ENCODE data around the gene GPSM1. TPM values are rescaled to one million over a fixed set of nuclear protein-coding genes. Genes with fewer than 3 reads are reported as not detected.

GPSM1 gene
- total RNA-seq, 2 experiments from 2014 or later: 9.1 to 11.0 TPM

- H3K9me3 Mint-ChIP-seq: no peaks in the 10 kb centered on the region
- H3K27ac Mint-ChIP-seq: no peak overlapping the region
- peaks cover 2% of the 10 kb centered on the region for H3K4me1 Mint-ChIP-seq
- H3K27me3 Mint-ChIP-seq: no peaks in the 10 kb centered on the region
- DNase-seq: no peak
- H3K36me3 Mint-ChIP-seq: no peaks in the 10 kb centered on the region
- H3K4me3 Mint-ChIP-seq: no peak overlapping the region
Observed at GRCh38 chr9:136366826-136367225, 39.5 kb downstream of the GPSM1 start.

- Mint-ChIP-seq H3K27ac (no peak overlapping the region), H3K36me3 (no peaks in the 10 kb centered on the region), H3K4me3 (no peak overlapping the region), H3K4me1 (peaks cover 2% of the 10 kb centered on the region), H3K9me3 (no peaks in the 10 kb centered on the region), H3K27me3 (no peaks in the 10 kb centered on the region)
- no peak for DNase-seq
Observed at GRCh38 chr9:136367296-136368145, 40.2 kb downstream of the GPSM1 start.

DNA sequence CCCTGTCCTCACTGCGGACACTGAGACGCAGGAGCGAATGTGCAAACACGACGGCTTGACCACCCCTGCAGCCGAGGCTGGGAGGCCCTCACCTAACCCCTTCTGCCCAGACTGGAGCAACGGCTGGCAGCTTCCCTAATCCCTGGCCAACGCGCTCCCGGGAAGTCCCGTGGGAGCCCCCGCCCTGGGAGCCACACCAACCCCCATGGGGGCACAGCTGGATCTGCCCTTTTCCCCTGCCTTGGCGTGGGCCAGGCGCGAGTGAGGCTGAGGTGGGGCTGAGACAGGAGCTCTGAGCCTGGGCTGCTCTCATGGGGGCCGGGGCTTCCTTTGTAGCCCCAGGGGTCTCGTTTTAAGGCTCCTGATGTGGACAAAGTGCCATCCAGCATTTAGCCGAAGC is 40.9 kb downstream of the GPSM1 start:
- Mint-ChIP-seq H3K36me3 (no peaks in the 10 kb centered on the region), H3K27me3 (no peaks in the 10 kb centered on the region), H3K4me1 (peaks cover 2% of the 10 kb centered on the region), H3K27ac (no peak overlapping the region), H3K9me3 (no peaks in the 10 kb centered on the region), H3K4me3 (no peak overlapping the region)
- DNase-seq: no peak

DNA sequence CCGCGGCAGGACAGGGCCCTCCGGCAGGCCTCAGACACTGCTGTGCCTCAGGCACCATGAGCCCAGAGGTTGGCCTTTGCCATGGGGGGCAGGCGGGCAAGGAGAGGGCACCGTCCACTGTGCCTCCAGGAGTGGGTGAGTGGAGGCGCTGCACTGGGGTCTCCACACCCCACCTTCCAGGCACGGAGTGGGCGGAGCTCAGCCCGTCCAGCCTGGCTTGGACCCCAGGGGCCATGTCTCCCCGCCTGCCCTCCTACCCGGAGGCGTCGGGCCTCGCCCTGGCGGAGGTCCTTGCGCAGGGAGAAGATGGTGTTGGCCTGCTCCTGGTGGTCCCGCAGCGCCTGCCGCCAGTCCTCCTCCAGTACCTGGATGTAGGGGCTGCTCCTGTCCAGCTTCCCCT is 42.7 kb downstream of the GPSM1 start:
- peaks cover 3% of the 10 kb centered on the region for H3K36me3 Mint-ChIP-seq
- H3K9me3 Mint-ChIP-seq: no peaks in the 10 kb centered on the region
- H3K4me3 Mint-ChIP-seq: no peak overlapping the region
- H3K4me1 Mint-ChIP-seq: peaks cover 2% of the 10 kb centered on the region
- no peaks in the 10 kb centered on the region for H3K27me3 Mint-ChIP-seq
- DNase-seq: no peak
- H3K27ac Mint-ChIP-seq: no peak overlapping the region

GRCh38 chr9:136370687-136371532 is 43.6 kb downstream of the GPSM1 start:
- no peak overlapping the region for H3K27ac Mint-ChIP-seq
- H3K36me3 Mint-ChIP-seq: peaks cover 3% of the 10 kb centered on the region
- DNase-seq: no peak
- H3K4me3 Mint-ChIP-seq: no peak overlapping the region
- H3K9me3 Mint-ChIP-seq: no peaks in the 10 kb centered on the region
- peaks cover 2% of the 10 kb centered on the region for H3K4me1 Mint-ChIP-seq
- no peaks in the 10 kb centered on the region for H3K27me3 Mint-ChIP-seq

DNA sequence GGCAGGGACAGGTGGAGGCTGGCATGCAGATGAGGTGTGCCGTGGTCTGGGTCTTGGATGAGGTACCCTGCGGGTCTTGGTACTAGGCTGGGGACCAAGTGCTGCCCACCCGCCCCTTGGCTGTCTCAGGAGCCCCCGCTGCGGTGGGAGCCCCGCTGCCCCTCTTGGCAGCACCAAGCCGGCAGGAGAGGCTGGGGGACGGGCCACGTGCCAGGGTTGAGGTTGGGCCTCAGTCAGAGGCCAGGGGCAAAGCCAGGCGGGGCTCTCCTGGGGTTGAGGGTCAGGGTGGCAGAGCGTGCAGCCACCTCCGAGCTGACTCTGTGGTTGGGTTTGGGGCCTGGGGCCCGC is 44.2 kb downstream of the GPSM1 start:
- Mint-ChIP-seq H3K27ac (no peak overlapping the region), H3K9me3 (no peaks in the 10 kb centered on the region), H3K4me1 (peaks cover 2% of the 10 kb centered on the region), H3K4me3 (no peak overlapping the region), H3K27me3 (no peaks in the 10 kb centered on the region), H3K36me3 (peaks cover 3% of the 10 kb centered on the region)
- no peak for DNase-seq

DNA sequence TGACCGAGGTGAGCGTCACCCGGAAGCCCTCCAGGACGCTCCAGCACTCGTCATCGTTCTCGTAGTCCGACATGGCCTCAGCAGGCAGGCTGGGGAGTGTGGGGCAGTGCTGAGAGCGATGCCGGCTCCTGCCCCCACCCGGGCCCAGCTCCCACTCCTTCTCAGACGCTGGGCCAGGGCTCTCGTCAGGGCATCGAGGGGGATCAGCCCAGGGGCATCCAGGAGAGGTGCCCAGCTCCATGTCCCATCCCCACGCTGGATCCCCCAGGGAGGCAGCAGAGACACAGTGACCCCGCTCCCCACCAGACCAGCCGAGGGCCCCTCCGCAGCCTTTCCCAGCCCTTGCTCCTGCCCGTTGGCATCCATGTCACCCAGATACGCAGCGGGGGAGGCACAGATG is 44.7 kb downstream of the GPSM1 start:
- Mint-ChIP-seq H3K9me3 (no peaks in the 10 kb centered on the region), H3K27me3 (no peaks in the 10 kb centered on the region), H3K36me3 (peaks cover 3% of the 10 kb centered on the region), H3K4me3 (no peak overlapping the region), H3K27ac (no peak overlapping the region), H3K4me1 (peaks cover 2% of the 10 kb centered on the region)
- no peak for DNase-seq

- peaks cover 2% of the 10 kb centered on the region for H3K4me1 Mint-ChIP-seq
- no peak overlapping the region for H3K27ac Mint-ChIP-seq
- H3K4me3 Mint-ChIP-seq: peak overlapping the region; percentile 40
- DNase-seq: no peak
- H3K27me3 Mint-ChIP-seq: no peaks in the 10 kb centered on the region
- no peaks in the 10 kb centered on the region for H3K9me3 Mint-ChIP-seq
- peaks cover 3% of the 10 kb centered on the region for H3K36me3 Mint-ChIP-seq
Observed at GRCh38 chr9:136372561-136373299, 45.4 kb downstream of the GPSM1 start.

GRCh38 chr9:136373300-136374182 is 46.2 kb downstream of the GPSM1 start, which contains the start of gene CARD9:
Gene CARD9, minus strand, starts transcription at chr9:136373669. Its CDS starts 1,591 bp downstream, at chr9:136372078.
- H3K27ac Mint-ChIP-seq: no peak within 1 kb of the TSS
- peaks cover 2% of the 10 kb centered on the region for H3K4me1 Mint-ChIP-seq
- H3K27me3 Mint-ChIP-seq: no peaks in the 10 kb centered on the region
- H3K36me3 Mint-ChIP-seq: peaks cover 3% of the 10 kb centered on the region
- DNase-seq: no peak
- peak within 1 kb of the TSS; percentile 40 for H3K4me3 Mint-ChIP-seq
- no peaks in the 10 kb centered on the region for H3K9me3 Mint-ChIP-seq

GRCh38 chr9:136374183-136374575 is 46.8 kb downstream of the GPSM1 start:
- Mint-ChIP-seq H3K27me3 (no peaks in the 10 kb centered on the region), H3K9me3 (no peaks in the 10 kb centered on the region), H3K36me3 (peaks cover 3% of the 10 kb centered on the region), H3K4me1 (peaks cover 2% of the 10 kb centered on the region), H3K27ac (no peak overlapping the region), H3K4me3 (no peak overlapping the region)
- no peak for DNase-seq

DNA sequence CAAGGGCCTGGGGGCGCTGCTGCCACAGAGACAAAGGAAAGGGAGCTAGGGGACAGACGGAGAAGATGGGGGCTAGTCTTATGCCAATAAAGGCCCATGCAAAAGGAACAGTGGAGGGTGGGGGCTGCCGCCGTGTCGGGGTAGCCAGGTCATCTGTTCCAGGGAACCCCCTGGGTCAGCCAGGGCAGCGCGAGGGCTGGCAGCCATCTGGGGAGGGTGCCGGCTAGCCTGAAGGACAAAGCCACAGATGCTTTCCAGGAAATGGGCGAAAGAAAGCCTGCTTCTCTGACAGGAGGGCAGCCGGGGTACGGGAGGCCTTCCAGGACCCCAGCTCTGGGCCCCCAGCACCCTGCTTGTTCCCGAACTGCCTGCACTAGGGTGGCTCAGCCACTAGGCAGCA is 47.8 kb downstream of the GPSM1 start:
- Mint-ChIP-seq H3K4me1 (peaks cover 2% of the 10 kb centered on the region), H3K27ac (no peak overlapping the region), H3K36me3 (peaks cover 3% of the 10 kb centered on the region), H3K4me3 (no peak overlapping the region), H3K27me3 (no peaks in the 10 kb centered on the region), H3K9me3 (no peaks in the 10 kb centered on the region)
- DNase-seq: no peak

GRCh38 chr9:136376457-136376856 is 49.1 kb downstream of the GPSM1 start:
- Mint-ChIP-seq H3K9me3 (no peaks in the 10 kb centered on the region), H3K36me3 (peaks cover 3% of the 10 kb centered on the region), H3K27ac (no peak overlapping the region)

GRCh38 chr9:136377341-136378169 is 50.2 kb downstream of the GPSM1 start:
- peaks cover 2% of the 10 kb centered on the region for H3K4me1 Mint-ChIP-seq
- peaks cover 3% of the 10 kb centered on the region for H3K36me3 Mint-ChIP-seq
- no peak for DNase-seq
- H3K9me3 Mint-ChIP-seq: no peaks in the 10 kb centered on the region
- H3K27me3 Mint-ChIP-seq: no peaks in the 10 kb centered on the region
- H3K4me3 Mint-ChIP-seq: no peak overlapping the region
- no peak overlapping the region for H3K27ac Mint-ChIP-seq

More at GRCh38 chr9:136376457-136376856, 49.1 kb downstream of the GPSM1 start:
- peaks cover 2% of the 10 kb centered on the region for H3K4me1 Mint-ChIP-seq
- H3K27me3 Mint-ChIP-seq: no peaks in the 10 kb centered on the region
- DNase-seq: no peak
- H3K4me3 Mint-ChIP-seq: no peak overlapping the region
